KMS-11 (cell line): Measurements from ENCODE around the gene P2RX1.

Experiments used
- H2AFZ ChIP-seq: fragments of 200-600 bp; sonication (generic); 2 replicates; pipeline ENCODE4 v1.6.1; 2016; ENCODE audit warnings: antibody characterized with exemption, mixed run types, low read depth
- H3K27ac ChIP-seq: fragments of 200-600 bp; sonication (generic); 2 replicates; pipeline ENCODE4 v1.6.1; 2016; ENCODE audit warnings: mild to moderate bottlenecking, mixed run types
- H3K27me3 ChIP-seq: fragments of 200-600 bp; sonication (generic); 2 replicates; pipeline ENCODE4 v1.6.1; 2017; ENCODE audit warnings: mild to moderate bottlenecking, low read depth, mixed run types, moderate library complexity; ENCODE audit not compliant: insufficient read depth
- H3K36me3 ChIP-seq: fragments of 200-600 bp; sonication (generic); 2 replicates; pipeline ENCODE4 v1.6.1; 2017; ENCODE audit warnings: mild to moderate bottlenecking, mixed run types; ENCODE audit not compliant: insufficient read depth
- H3K4me1 ChIP-seq: fragments of 200-600 bp; sonication (generic); 2 replicates; pipeline ENCODE4 v1.6.1; 2016; ENCODE audit warnings: mild to moderate bottlenecking, low read depth, mixed run types; ENCODE audit not compliant: poor library complexity, severe bottlenecking
- H3K4me2 ChIP-seq: fragments of 200-600 bp; sonication (generic); 2 replicates; pipeline ENCODE4 v1.7.0; 2016; ENCODE audit warnings: mild to moderate bottlenecking, mixed run types
- H3K4me3 ChIP-seq: fragments of 200-600 bp; sonication (generic); IDR thresholded peaks from 2 replicates; pipeline ENCODE4 v1.6.1; 2017; ENCODE audit warnings: low read depth, low read length, mixed read lengths; ENCODE audit not compliant: insufficient read depth
- H3K79me2 ChIP-seq: fragments of 200-600 bp; sonication (generic); 2 replicates; pipeline ENCODE4 v1.6.1; 2016; ENCODE audit warnings: low read depth, mixed run types; ENCODE audit not compliant: insufficient read depth
- H3K9ac ChIP-seq: fragments of 200-600 bp; sonication (generic); 2 replicates; pipeline ENCODE4 v1.6.1; 2016; ENCODE audit warnings: mild to moderate bottlenecking, mixed run types
- H4K20me1 ChIP-seq: fragments of 200-600 bp; sonication (generic); 2 replicates; pipeline ENCODE4 v1.6.1; 2016; ENCODE audit warnings: mild to moderate bottlenecking, mixed run types; ENCODE audit not compliant: insufficient read depth
- TF ChIP-seq, protein P1 (sequence below): fragments of 200-600 bp; sonication (generic); conservative IDR thresholded peaks from 2 replicates; pipeline ENCODE4 v1.6.1; 2017; ENCODE audit warnings: low read depth, mild to moderate bottlenecking, antibody characterized with exemption, low read length, moderate library complexity, mixed read lengths

The P2RX1 gene

DNA sequence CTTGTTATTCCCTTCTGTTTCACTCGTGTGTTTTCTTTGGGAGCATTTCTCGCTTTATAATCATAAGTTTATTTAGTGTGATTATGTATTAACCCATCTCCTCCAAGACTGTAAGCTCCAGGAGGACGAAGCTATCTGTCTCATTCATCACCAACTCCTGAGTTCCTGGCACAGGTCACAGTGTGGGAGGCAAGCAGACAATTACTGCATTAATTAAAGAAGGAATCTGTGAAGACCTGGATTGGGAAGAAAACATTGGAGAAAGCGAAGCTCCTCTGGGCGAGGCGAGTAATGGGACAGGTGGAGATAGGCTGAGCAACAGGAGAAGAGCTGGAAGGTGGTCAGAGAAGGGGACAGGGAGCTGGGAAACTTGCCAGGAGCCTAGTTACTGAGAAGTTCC, 15.6 kb downstream of the P2RX1 start:
- Histone ChIP-seq H3K4me2 (no peak overlapping the region), H3K9ac (no peak overlapping the region), H3K27ac (no peak overlapping the region), H3K36me3 (no peaks in the 10 kb centered on the region), H3K27me3 (peaks cover 3% of the 10 kb centered on the region; the same call in 1 of the 2 replicates), H4K20me1 (no peaks in the 10 kb centered on the region), H3K4me3 (no peak overlapping the region), H3K4me1 (no peaks in the 10 kb centered on the region), H3K79me2 (no peaks in the 10 kb centered on the region), H2AFZ (no peak overlapping the region)
- TF ChIP-seq, protein P1, sequence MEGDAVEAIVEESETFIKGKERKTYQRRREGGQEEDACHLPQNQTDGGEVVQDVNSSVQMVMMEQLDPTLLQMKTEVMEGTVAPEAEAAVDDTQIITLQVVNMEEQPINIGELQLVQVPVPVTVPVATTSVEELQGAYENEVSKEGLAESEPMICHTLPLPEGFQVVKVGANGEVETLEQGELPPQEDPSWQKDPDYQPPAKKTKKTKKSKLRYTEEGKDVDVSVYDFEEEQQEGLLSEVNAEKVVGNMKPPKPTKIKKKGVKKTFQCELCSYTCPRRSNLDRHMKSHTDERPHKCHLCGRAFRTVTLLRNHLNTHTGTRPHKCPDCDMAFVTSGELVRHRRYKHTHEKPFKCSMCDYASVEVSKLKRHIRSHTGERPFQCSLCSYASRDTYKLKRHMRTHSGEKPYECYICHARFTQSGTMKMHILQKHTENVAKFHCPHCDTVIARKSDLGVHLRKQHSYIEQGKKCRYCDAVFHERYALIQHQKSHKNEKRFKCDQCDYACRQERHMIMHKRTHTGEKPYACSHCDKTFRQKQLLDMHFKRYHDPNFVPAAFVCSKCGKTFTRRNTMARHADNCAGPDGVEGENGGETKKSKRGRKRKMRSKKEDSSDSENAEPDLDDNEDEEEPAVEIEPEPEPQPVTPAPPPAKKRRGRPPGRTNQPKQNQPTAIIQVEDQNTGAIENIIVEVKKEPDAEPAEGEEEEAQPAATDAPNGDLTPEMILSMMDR, result no peak

DNA sequence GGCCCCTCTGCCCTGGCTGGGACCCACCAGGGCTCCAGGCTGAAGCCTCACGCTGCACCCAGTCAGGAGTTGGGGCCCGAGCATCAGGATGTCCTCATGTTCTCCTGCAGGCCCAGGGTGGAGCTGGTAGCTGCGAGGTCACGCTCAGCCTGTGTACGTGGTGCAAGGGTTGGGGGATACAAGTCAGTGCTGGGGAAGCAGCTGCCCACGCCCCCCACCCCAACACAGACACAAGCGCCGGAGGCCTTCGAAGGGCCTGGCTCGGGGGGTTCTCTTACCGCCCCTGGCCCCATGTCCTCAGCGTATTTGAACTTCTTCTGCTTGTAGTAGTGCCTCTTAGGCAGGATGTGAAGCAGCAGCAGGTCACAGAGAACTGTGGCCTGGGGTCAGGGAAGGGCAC, 18.5 kb downstream of the P2RX1 start:
- H3K9ac ChIP-seq, result no peak overlapping the region
- H3K27me3 ChIP-seq, result peaks cover 3% of the 10 kb centered on the region; the same call in 1 of the 2 replicates
- no peak overlapping the region for H2AFZ ChIP-seq
- H3K4me2 ChIP-seq, result no peak overlapping the region
- H3K4me3 ChIP-seq, result no peak overlapping the region
- TF ChIP-seq, protein P1, result no peak
- H3K36me3 ChIP-seq, result no peaks in the 10 kb centered on the region
- H3K4me1 ChIP-seq, result peaks cover 4% of the 10 kb centered on the region
- no peaks in the 10 kb centered on the region for H4K20me1 ChIP-seq
- no peak overlapping the region for H3K27ac ChIP-seq
- H3K79me2 ChIP-seq, result no peaks in the 10 kb centered on the region

DNA sequence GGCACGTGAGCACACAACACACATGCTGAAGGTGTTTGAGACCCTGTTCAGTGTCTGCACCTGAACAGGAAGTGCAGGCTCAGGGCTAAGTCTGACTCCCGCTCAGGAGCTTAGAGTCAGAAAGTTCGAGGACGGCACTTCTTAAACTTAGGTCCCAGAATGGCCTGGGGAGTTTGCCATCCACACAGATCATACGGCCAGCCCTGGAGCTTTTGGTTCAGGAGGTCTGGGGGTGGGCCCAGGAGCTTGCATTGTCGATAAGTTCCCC, 19.4 kb downstream of the P2RX1 start:
- Histone ChIP-seq H3K4me3 (no peak overlapping the region), H3K79me2 (no peaks in the 10 kb centered on the region), H3K4me2 (no peak overlapping the region), H3K36me3 (no peaks in the 10 kb centered on the region), H3K27me3 (peaks cover 3% of the 10 kb centered on the region; the same call in 1 of the 2 replicates), H3K27ac (no peak overlapping the region), H3K9ac (no peak overlapping the region), H2AFZ (no peak overlapping the region), H4K20me1 (no peaks in the 10 kb centered on the region), H3K4me1 (peaks cover 4% of the 10 kb centered on the region)
- TF ChIP-seq, protein P1, result no peak

DNA sequence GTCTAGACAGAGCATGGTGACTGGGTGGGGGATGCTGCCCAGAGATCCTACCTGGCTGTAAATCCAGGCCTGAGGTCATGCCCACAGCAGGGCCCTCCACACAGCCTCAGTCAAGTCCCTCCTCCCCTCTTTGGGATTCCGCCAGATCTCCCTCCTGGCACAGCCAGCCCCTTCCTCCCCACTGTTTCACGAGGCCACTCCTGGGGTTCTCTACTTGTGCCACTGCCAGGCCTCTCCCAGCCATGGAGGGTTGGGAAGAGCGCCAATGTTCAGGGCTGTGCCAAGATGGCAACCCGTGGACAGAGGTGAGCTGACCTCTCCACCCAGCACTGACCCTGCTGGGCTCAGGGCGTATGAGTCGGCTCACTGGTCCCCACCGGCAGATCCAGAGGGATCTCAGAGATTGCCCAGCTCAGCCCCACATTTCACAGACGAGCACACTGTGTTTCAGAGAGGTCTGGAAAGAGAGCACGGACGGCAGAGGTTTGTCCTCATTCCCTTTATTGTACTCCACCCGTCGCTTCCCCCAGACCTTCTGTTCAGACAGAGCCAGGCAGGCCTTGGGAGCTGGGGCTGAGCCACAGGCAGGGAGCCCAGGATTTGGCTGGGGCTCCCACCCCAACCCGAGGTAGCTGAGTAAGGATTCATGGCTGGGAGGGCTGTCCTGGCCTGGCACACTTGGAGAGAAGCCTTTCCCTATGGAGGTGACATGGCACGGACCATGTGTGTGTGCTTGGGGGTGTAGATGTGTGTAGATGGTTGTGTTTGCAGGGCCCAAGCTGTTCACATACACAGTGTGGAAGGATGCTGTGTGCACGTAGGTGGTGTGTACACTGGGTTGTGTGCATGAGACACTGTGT, 19.9 kb downstream of the P2RX1 start:
- Histone ChIP-seq H2AFZ (no peak overlapping the region), H3K4me2 (no peak overlapping the region), H3K27me3 (peaks cover 3% of the 10 kb centered on the region; the same call in 1 of the 2 replicates)

More for the DNA sequence above, 19.9 kb downstream of the P2RX1 start:
- Histone ChIP-seq H3K4me3 (no peak overlapping the region), H3K79me2 (no peaks in the 10 kb centered on the region), H3K9ac (no peak overlapping the region), H4K20me1 (no peaks in the 10 kb centered on the region), H3K4me1 (peaks cover 4% of the 10 kb centered on the region), H3K27ac (no peak overlapping the region), H3K36me3 (no peaks in the 10 kb centered on the region)
- TF ChIP-seq, protein P1, result no peak
